ENCODE results near the gene COL11A2.

Gene COL11A2

DNA sequence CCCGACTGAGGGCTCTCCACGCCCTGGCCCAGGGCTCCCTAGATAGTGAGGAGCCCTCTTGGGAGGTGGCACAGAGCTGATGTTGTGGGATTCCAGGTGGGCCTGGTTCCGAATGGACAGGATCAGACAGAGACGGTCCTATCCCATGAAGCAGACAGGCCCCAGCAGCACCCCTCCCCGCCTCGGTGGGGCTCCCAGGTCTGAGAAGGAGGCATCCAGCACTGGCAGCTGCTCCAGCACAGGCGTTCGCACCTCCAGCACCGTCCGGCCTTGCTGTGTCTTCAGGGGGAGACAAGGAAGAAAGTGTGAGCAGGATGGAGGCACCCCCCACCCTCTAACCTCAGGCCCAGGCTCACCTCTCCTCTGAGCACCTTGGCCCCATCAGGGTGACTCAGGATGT is 28.7 kb downstream of the COL11A2 start:
- Histone ChIP-seq H3K9ac (ENCODE audit: low read depth, low read length) (no peak overlapping the region), H3K27me3 (ENCODE audit: insufficient read depth, low read length, poor library complexity) (peaks cover 12% of the 10 kb centered on the region), H3K36me3 (ENCODE audit: insufficient read depth, low read length) (no peaks in the 10 kb centered on the region), H2AFZ (ENCODE audit: low read depth, low read length) (no peak overlapping the region), H3K4me3 (ENCODE audit: low read depth in 1 of 2, low read length in 2 of 2) (no peak overlapping the region), H3K4me2 (ENCODE audit: insufficient read depth, low read length) (no peak overlapping the region), H3K79me2 (ENCODE audit: insufficient read depth, low read length) (no peaks in the 10 kb centered on the region), H4K20me1 (ENCODE audit: insufficient read depth, low read length) (no peaks in the 10 kb centered on the region), H3K27ac (ENCODE audit: low read length) (no peak overlapping the region), H3K9me3 (ENCODE audit: insufficient read depth, low read length, severe bottlenecking) (no peaks in the 10 kb centered on the region), H3K4me1 (ENCODE audit: insufficient read depth, low read length) (peaks cover 11% of the 10 kb centered on the region)
- DNase-seq (no peak), ATAC-seq (ENCODE audit: insufficient read depth, low read depth) (no peak)
- TF ChIP-seq, protein P1, sequence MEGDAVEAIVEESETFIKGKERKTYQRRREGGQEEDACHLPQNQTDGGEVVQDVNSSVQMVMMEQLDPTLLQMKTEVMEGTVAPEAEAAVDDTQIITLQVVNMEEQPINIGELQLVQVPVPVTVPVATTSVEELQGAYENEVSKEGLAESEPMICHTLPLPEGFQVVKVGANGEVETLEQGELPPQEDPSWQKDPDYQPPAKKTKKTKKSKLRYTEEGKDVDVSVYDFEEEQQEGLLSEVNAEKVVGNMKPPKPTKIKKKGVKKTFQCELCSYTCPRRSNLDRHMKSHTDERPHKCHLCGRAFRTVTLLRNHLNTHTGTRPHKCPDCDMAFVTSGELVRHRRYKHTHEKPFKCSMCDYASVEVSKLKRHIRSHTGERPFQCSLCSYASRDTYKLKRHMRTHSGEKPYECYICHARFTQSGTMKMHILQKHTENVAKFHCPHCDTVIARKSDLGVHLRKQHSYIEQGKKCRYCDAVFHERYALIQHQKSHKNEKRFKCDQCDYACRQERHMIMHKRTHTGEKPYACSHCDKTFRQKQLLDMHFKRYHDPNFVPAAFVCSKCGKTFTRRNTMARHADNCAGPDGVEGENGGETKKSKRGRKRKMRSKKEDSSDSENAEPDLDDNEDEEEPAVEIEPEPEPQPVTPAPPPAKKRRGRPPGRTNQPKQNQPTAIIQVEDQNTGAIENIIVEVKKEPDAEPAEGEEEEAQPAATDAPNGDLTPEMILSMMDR (IDR thresholded peaks at IDR 0.05; ENCODE audit: borderline replicate concordance, extremely low read depth, low read length, poor library complexity, severe bottlenecking) = no peak
- no peak for TF ChIP-seq EZH2 (IDR thresholded peaks at IDR 0.05; ENCODE audit: borderline replicate concordance, low read depth, low read length, severe bottlenecking)

DNA sequence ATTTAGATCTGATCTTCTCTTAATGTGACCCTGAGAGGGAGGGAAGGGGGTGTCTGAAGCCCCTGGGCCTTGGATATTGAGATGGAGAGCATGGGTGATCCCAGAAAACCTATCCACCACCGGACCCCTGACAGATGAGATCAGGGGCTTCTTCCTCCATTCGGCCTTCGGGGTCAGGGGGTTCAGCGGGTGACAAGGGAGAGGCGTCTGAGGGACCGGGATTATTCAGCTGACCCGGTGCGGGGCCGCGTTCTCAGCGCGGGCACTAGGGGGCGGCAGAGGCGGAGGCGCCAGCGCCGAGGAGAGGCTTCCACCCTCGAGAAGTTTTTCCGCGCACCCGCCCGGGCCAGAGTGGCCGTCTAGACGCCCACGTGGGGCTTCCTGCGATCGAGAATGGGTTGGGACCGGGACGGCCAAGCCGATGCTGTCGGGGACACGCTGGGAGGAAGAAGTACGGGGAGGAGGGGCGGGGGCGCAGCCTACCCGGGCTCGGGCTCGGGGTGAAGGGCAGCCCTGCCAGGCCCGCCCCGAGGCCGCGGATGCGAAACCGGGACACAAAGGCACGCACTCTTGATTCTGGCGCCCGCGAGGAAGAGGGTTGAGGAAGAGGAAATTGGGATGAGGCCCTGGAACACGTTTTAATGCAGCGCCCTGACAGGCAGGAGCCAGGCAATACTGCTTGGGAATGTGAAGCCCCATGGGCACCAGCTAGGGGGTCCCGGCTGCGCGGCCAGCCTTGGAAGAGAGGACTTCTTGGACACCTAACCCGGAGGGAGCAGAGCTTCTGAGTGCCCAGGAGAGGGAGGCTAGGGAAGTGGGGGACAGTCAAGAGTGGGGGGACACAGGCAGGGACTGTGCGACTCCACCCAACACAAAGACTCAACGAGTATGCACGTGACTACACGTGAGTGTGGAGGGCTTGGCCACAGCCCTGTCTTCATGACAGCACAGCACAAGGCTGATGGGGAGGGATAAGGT is 30.6 kb downstream of the COL11A2 start:
- Histone ChIP-seq H3K79me2 (ENCODE audit: insufficient read depth, low read length) (no peaks in the 10 kb centered on the region), H4K20me1 (ENCODE audit: insufficient read depth, low read length) (no peaks in the 10 kb centered on the region), H3K36me3 (ENCODE audit: insufficient read depth, low read length) (no peaks in the 10 kb centered on the region), H3K4me2 (ENCODE audit: insufficient read depth, low read length) (peak overlapping the region; percentile 56), H2AFZ (ENCODE audit: low read depth, low read length) (peak overlapping the region; percentile 65), H3K27me3 (ENCODE audit: insufficient read depth, low read length, poor library complexity) (peaks cover 15% of the 10 kb centered on the region), H3K4me1 (ENCODE audit: insufficient read depth, low read length) (peaks cover 11% of the 10 kb centered on the region), H3K9me3 (ENCODE audit: insufficient read depth, low read length, severe bottlenecking) (no peaks in the 10 kb centered on the region), H3K4me3 (ENCODE audit: low read depth in 1 of 2, low read length in 2 of 2) (peak overlapping the region in 1 of 2 experiments; percentile 33; a peak in 1 of 4 replicates), H3K27ac (ENCODE audit: low read length) (no peak overlapping the region), H3K9ac (ENCODE audit: low read depth, low read length) (peak overlapping the region; percentile 25)
- DNase-seq = peak; percentile 71
- no peak for TF ChIP-seq EZH2 (IDR thresholded peaks at IDR 0.05; ENCODE audit: borderline replicate concordance, low read depth, low read length, severe bottlenecking)
- TF ChIP-seq, protein P1 (IDR thresholded peaks at IDR 0.05; ENCODE audit: borderline replicate concordance, extremely low read depth, low read length, poor library complexity, severe bottlenecking) = peak; percentile 89
- ATAC-seq (ENCODE audit: insufficient read depth, low read depth) = peak; percentile 93

DNA sequence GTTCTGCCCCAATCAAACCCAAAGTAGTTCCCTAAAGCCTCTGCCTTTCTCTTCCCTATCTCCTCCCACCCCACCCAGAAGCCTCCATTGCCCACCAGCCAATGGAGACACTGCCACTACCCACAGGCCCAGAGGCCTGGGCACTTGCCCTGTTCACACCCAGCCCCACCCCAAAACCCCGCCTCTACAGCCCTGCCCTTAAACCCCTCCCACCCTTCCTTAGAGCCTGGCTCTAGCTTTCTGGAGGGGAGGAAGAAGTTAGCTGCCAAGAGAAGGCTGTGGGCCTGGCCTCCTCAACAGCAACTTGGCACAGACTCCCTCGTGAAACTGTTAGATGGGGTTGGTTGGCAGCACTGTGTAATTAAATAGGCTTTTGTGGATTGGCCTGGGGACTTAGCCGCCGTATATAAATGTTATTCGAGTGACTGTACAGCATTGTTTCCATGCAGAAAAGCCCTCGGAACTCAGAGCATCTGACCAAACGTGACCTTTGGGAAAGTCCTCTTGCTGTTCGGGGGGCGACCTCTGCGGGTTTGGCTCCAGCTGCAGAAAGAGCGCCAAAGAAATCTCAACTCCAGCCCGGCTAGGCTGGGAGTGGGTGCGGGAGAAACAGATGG is 31.4 kb downstream of the COL11A2 start:
- H2AFZ ChIP-seq (ENCODE audit: low read depth, low read length) = peak overlapping the region; percentile 65; the same call in 1 of the 2 replicates
- no peak overlapping the region for H3K27ac ChIP-seq (ENCODE audit: low read length)
- no peaks in the 10 kb centered on the region for H4K20me1 ChIP-seq (ENCODE audit: insufficient read depth, low read length)
- no peak overlapping the region for H3K4me3 ChIP-seq (ENCODE audit: low read depth in 1 of 2, low read length in 2 of 2)
- ATAC-seq (ENCODE audit: insufficient read depth, low read depth) = no peak
- H3K4me1 ChIP-seq (ENCODE audit: insufficient read depth, low read length) = peaks cover 11% of the 10 kb centered on the region
- H3K4me2 ChIP-seq (ENCODE audit: insufficient read depth, low read length) = no peak overlapping the region
- H3K27me3 ChIP-seq (ENCODE audit: insufficient read depth, low read length, poor library complexity) = peaks cover 16% of the 10 kb centered on the region
- H3K79me2 ChIP-seq (ENCODE audit: insufficient read depth, low read length) = no peaks in the 10 kb centered on the region
- H3K9me3 ChIP-seq (ENCODE audit: insufficient read depth, low read length, severe bottlenecking) = no peaks in the 10 kb centered on the region
- H3K9ac ChIP-seq (ENCODE audit: low read depth, low read length) = no peak overlapping the region
- no peaks in the 10 kb centered on the region for H3K36me3 ChIP-seq (ENCODE audit: insufficient read depth, low read length)
- DNase-seq = no peak
- no peak for TF ChIP-seq EZH2 (IDR thresholded peaks at IDR 0.05; ENCODE audit: borderline replicate concordance, low read depth, low read length, severe bottlenecking)
- TF ChIP-seq, protein P1 (IDR thresholded peaks at IDR 0.05; ENCODE audit: borderline replicate concordance, extremely low read depth, low read length, poor library complexity, severe bottlenecking) = no peak

All from DND-41 (cell line).